Pancreas (tissue), 10 donors: ENCODE results near the gene RBM6. TPM values are rescaled to one million over a fixed set of nuclear protein-coding genes. Genes with fewer than 3 reads are reported as not detected.
A peak's percentile ranks its signal among the peaks of the same experiment; 100 is the strongest.

Experiments used
- ATAC-seq, 4 donors: fragments of 200-7000 bp; cut with Tn5 transposase; one replicate each; pipeline versions ENCODE4 v1.8.0 to v1.9.1; 2020; ENCODE audit warnings: mild to moderate bottlenecking in 4 of 4, moderate library complexity in 4 of 4
- DNase-seq, 6 donors: peaks; one replicate each; pipeline ENCODE4 v3.0.0-alpha.2; 2020
- FAIRE-seq: peaks from 2 replicates; lab custom pipeline; 2012; peaks lifted over from hg19 to GRCh38; lab: Jason Lieb, UNC
- H3K27ac ChIP-seq, 4 donors: fragments of 200-600 bp; sonication (generic); 1 replicate in 3 of 4; 2 replicates in 1 of 4; pipeline versions ENCODE4 v1.5.0 to v1.8.0; 2020
- H3K27me3 ChIP-seq, 4 donors: fragments of 200-600 bp; one replicate each; pipeline ENCODE4 v1.8.0; 2021
- H3K36me3 ChIP-seq, 3 donors: fragments of 200-600 bp; sonication (generic) in 1 of 3; one replicate each; pipeline versions ENCODE4 v1.5.0 to v1.8.0; 2020 to 2021
- H3K4me1 ChIP-seq, 3 donors: fragments of 200-600 bp; one replicate each; pipeline ENCODE4 v1.8.0; 2021
- H3K4me3 ChIP-seq, 4 donors: fragments of 200-600 bp; sonication (generic) in 2 of 4; one replicate each; pipeline versions ENCODE4 v1.5.0 to v1.8.0; 2020 to 2021
- H3K9me3 ChIP-seq, 4 donors: fragments of 200-600 bp; one replicate each; pipeline ENCODE4 v1.8.0; 2021
- WGBS, 2 donors: extraction: QIAGEN DNeasy Blood & Tissue Kit; methylation state at CpG; one replicate each; pipeline ENCODE4 v1.1.7; 2013; 5-methylcytosine and 5-hydroxymethylcytosine counted together
- intact Hi-C, 3 donors: fragments of 100-400 bp; cut with DNase I; formaldehyde crosslinking; loops; one replicate each; pipeline versions ENCODE4 v1.11.1 to v1.14.2; 2022
- polyA plus RNA-seq, 2 donors: library from polyadenylated mRNA; stranded (reverse); fragments of 200-250 nt; gene quantifications; one replicate each; pipeline ENCODE4 v1.2.3, GENCODE V29; 2013
- total RNA-seq, 6 donors: library from RNA; stranded (reverse); fragmentation: NEBNext Ultra II Directional in 4 of 6; extraction: Animal tissue kit (Norgen Biotek cat#: 25700) in 4 of 6; gene quantifications; one replicate each; pipeline versions ENCODE4 v1.2.1 to v1.2.4, GENCODE V29; 2021 to 2023
- TF ChIP-seq, protein P1 (sequence below), 4 donors: fragments of 200-600 bp; sonication (generic) in 3 of 4; IDR thresholded peaks; one replicate each; pipeline versions ENCODE4 v1.5.0 to v1.8.0; 2021; ENCODE audit warnings: antibody characterized with exemption in 4 of 4
- donor health status: healthy with polysubstance abuse.
- donor health status: DM: no; HTN: no; CAD: no; lungs with moderate emphysema.
- donor health status: DM: no; HTN: no; CAD: no.
- donor health status: control.
- donor health status: control.
- donor health status: Bipolar disorder and iron deficiency.
- donor health status: DM: yes; HTN: yes; CAD: no.
- donor health status: DM: no; HTN: no; CAD: no.
- donor health status: DM: no; HTN: no; CAD: no.
- donor health status: DM: yes; HTN: yes; CAD: no.

Gene RBM6
- total and polyA plus RNA-seq, 8 donors, result 24.9 to 249 (median 43.9) TPM

DNA sequence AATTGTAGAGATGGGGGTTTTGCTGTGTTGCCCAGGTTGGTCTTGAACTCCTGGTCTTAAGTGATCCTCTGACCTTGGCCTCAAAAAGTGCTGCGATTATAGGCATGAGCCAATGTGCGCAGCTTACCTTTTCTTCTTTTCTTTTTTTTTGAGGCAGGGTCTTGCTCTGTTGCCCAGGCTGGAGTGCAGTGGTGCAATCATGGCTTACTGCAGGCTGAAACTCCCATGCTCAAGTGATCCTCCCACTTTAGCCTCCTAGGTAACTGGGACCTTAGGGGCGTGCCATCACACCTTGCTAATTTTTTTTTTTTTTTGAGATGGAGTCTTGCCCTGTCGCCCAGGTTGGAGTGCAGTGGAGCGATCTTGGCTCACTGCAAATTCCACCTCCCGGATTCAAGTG lies 13.0 kb downstream of the RBM6 start:
- ATAC-seq, result no peak

DNA sequence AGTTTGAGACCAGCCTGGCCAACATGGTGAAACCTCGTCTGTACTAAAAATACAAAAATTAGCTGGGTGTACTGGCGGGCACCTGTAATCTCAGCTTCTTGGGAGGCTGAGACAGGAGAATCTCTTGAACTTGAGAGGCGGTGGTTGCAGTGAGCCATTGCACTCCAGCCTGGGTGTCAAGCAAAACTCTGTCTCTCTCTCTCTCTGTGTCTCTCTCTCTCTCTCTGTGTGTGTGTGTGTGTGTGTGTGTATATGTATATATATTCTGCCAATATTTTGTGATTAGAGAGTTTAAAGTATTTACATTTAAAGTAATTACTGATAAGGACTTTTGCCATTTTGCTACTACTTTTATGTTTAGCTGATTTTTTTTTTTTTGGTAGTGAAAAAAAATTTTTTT lies 15.7 kb downstream of the RBM6 start:
- 88 to 91% methylated on average over 3 of the region's 3 CpGs for WGBS, 2 donors
- Histone ChIP-seq H3K4me1 (peaks cover 0 to 4% (median 0%) of the 10 kb centered on the region in 3 donors), H3K27me3 (no peaks in the 10 kb centered on the region), H3K9me3 (no peaks in the 10 kb centered on the region), H3K36me3 (no peaks in the 10 kb centered on the region), H3K27ac (no peak overlapping the region), H3K4me3 (no peak overlapping the region)
- no peak for FAIRE-seq
- TF ChIP-seq, protein P1, sequence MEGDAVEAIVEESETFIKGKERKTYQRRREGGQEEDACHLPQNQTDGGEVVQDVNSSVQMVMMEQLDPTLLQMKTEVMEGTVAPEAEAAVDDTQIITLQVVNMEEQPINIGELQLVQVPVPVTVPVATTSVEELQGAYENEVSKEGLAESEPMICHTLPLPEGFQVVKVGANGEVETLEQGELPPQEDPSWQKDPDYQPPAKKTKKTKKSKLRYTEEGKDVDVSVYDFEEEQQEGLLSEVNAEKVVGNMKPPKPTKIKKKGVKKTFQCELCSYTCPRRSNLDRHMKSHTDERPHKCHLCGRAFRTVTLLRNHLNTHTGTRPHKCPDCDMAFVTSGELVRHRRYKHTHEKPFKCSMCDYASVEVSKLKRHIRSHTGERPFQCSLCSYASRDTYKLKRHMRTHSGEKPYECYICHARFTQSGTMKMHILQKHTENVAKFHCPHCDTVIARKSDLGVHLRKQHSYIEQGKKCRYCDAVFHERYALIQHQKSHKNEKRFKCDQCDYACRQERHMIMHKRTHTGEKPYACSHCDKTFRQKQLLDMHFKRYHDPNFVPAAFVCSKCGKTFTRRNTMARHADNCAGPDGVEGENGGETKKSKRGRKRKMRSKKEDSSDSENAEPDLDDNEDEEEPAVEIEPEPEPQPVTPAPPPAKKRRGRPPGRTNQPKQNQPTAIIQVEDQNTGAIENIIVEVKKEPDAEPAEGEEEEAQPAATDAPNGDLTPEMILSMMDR (IDR thresholded peaks at IDR 0.05), result no peak
- peak in 1 of 4 donors; percentile 44 for ATAC-seq
- intact Hi-C loops, result no loop called here
- no peak for DNase-seq

More for the DNA sequence above, 13.0 kb downstream of the RBM6 start:
- Histone ChIP-seq H3K27ac (no peak overlapping the region), H3K27me3 (no peaks in the 10 kb centered on the region), H3K36me3 (no peaks in the 10 kb centered on the region), H3K9me3 (no peaks in the 10 kb centered on the region), H3K4me3 (no peak overlapping the region), H3K4me1 (peaks cover 0 to 9% (median 0%) of the 10 kb centered on the region in 3 donors)
- DNase-seq (no peak), FAIRE-seq (no peak)
- WGBS, 2 donors, result 89 to 92% methylated on average over 6 of the region's 6 CpGs
- TF ChIP-seq, protein P1 (IDR thresholded peaks at IDR 0.05), result no peak
- intact Hi-C loops, result no loop called here

DNA sequence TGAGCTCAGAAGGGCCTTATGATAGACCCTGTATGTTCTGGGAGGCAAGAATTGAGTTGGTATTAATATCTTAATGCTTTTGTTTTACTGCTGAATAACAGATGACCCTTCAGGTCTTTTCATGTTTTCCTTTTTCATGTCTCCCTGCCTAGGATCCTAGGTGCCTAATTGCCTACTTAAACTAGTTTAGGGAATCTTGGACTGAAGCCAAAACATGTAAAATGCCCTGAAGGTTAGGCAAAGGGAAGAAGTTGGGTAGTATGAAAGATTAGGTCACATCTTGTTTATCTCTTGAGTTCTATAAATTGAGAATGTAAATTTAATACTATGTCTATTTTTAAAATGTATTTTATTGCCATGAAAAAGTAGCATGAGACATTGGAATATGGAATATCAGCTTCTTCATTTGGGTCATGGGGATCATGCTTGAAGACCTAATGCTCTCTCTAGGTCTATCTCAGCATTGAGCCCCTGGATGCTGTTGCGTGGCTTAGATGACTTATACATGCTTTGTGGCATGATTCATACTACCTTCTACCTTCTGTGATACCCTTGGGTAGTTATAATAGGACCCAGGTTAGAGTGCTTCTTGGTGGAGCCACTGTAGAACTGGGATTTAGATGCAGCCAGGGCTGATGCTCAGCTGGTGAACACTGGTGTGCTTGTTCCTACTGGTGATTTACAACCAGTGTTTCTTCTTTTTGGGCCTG lies 26.4 kb downstream of the RBM6 start:
- 98 to 100% methylated on average over 1 of the region's 1 CpG for WGBS, 2 donors
- intact Hi-C loops, result no loop called here
- TF ChIP-seq, protein P1 (IDR thresholded peaks at IDR 0.05), result no peak
- DNase-seq (no peak), ATAC-seq (peak in 2 of 4 donors; percentile 27 to 35), FAIRE-seq (no peak)
- Histone ChIP-seq H3K9me3 (no peaks in the 10 kb centered on the region), H3K36me3 (peaks cover 0 to 7% (median 0%) of the 10 kb centered on the region in 3 donors), H3K27me3 (no peaks in the 10 kb centered on the region), H3K4me3 (no peak overlapping the region), H3K4me1 (peaks cover 3 to 12% (median 3%) of the 10 kb centered on the region in 3 donors), H3K27ac (peak overlapping the region in 1 of 4 donors; percentile 8)

DNA sequence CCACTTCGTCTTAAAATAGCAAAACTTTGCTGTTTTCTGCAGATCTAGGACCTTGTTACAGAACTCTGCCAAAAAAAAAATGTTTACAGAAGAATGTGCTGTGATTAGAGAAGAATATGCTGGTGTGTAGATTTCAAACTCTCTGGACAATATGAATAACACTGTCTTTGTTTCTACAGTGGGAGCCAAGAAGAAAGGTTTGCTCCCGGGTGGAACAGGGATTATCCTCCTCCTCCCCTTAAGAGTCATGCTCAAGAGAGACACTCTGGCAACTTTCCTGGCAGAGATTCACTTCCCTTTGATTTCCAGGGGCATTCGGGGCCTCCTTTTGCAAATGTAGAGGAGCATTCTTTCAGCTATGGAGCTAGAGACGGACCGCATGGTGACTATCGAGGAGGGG lies 27.3 kb downstream of the RBM6 start:
- H3K27me3 ChIP-seq, result no peaks in the 10 kb centered on the region
- DNase-seq (no peak), FAIRE-seq (no peak), ATAC-seq (peak in 1 of 4 donors; percentile 18)
- H3K4me3 ChIP-seq, result no peak overlapping the region
- 71 to 79% methylated on average over 6 of the region's 6 CpGs for WGBS, 2 donors
- H3K27ac ChIP-seq, result no peak overlapping the region
- intact Hi-C loops, result no loop called here
- H3K4me1 ChIP-seq, result peaks cover 3 to 12% (median 3%) of the 10 kb centered on the region in 3 donors
- no peaks in the 10 kb centered on the region for H3K9me3 ChIP-seq
- H3K36me3 ChIP-seq, result peaks cover 0 to 9% (median 2%) of the 10 kb centered on the region in 3 donors
- TF ChIP-seq, protein P1 (IDR thresholded peaks at IDR 0.05), result no peak

DNA sequence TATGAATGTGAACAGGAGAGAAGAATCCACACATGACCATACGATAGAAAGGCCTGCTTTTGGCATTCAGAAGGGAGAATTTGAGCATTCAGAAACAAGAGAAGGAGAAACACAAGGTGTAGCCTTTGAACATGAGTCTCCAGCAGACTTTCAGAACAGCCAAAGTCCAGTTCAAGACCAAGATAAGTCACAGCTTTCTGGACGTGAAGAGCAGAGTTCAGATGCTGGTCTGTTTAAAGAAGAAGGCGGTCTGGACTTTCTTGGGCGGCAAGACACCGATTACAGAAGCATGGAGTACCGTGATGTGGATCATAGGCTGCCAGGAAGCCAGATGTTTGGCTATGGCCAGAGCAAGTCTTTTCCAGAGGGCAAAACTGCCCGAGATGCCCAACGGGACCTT lies 28.4 kb downstream of the RBM6 start:
- TF ChIP-seq, protein P1 (IDR thresholded peaks at IDR 0.05), result no peak
- Histone ChIP-seq H3K4me1 (peaks cover 3 to 12% (median 3%) of the 10 kb centered on the region in 3 donors), H3K27ac (no peak overlapping the region), H3K4me3 (no peak overlapping the region), H3K36me3 (peaks cover 0 to 17% (median 6%) of the 10 kb centered on the region in 3 donors), H3K27me3 (no peaks in the 10 kb centered on the region), H3K9me3 (no peaks in the 10 kb centered on the region)
- FAIRE-seq (no peak), ATAC-seq (no peak), DNase-seq (no peak)
- 89 to 94% methylated on average over 8 of the region's 8 CpGs for WGBS, 2 donors
- intact Hi-C loops, result no loop called here
